CD4-positive, alpha-beta T cell treated with Interleukin-2 at 100 ng/mL for 4 hours (primary cell): Measurements from ENCODE around the gene CCDC107.
A peak's percentile ranks its signal among the peaks of the same experiment; 100 is the strongest.

ENCODE experiments used
- DNase-seq: peaks from one replicate; pipeline ENCODE4 v3.0.0-alpha.2; 2020; ENCODE audit warnings: low spot score

Gene CCDC107

GRCh38 chr9:35683323-35683722 lies 25.2 kb downstream of the CCDC107 start:
- DNase-seq: no peak

GRCh38 chr9:35684921-35685320 lies 26.8 kb downstream of the CCDC107 start:
- DNase-seq: no peak

GRCh38 chr9:35685506-35685905 lies 27.4 kb downstream of the CCDC107 start:
- no peak for DNase-seq

GRCh38 chr9:35686222-35687203 lies 28.4 kb downstream of the CCDC107 start:
- DNase-seq: no peak

GRCh38 chr9:35687306-35687705 lies 29.2 kb downstream of the CCDC107 start:
- DNase-seq: no peak

GRCh38 chr9:35687972-35688557 lies 30.0 kb downstream of the CCDC107 start:
- no peak for DNase-seq

GRCh38 chr9:35688558-35689541 lies 30.8 kb downstream of the CCDC107 start:
- peak; percentile 20 for DNase-seq

GRCh38 chr9:35689542-35690293 lies 31.6 kb downstream of the CCDC107 start, which contains the start of gene TPM2:
Gene TPM2, minus strand, starts transcription at chr9:35689925. Its CDS starts 108 bp downstream, at chr9:35689817.
- DNase-seq: no peak

GRCh38 chr9:35690294-35690613 lies 32.2 kb downstream of the CCDC107 start:
- no peak for DNase-seq

GRCh38 chr9:35690614-35691333 lies 32.7 kb downstream of the CCDC107 start:
- DNase-seq: peak; percentile 10

GRCh38 chr9:35691334-35691650 lies 33.2 kb downstream of the CCDC107 start:
- DNase-seq: peak; percentile 7

- no peak for DNase-seq
Measured at GRCh38 chr9:35691757-35692301, 33.7 kb downstream of the CCDC107 start.

- DNase-seq: no peak
Measured at GRCh38 chr9:35695943-35696401, 37.9 kb downstream of the CCDC107 start.

- DNase-seq: peak; percentile 66
Measured at GRCh38 chr9:35696520-35697215, 38.6 kb downstream of the CCDC107 start.

- DNase-seq: no peak
Measured at GRCh38 chr9:35697486-35697885, 39.4 kb downstream of the CCDC107 start.

- DNase-seq: no peak
Measured at GRCh38 chr9:35698231-35698630, 40.1 kb downstream of the CCDC107 start.

GRCh38 chr9:35700031-35700430 lies 41.9 kb downstream of the CCDC107 start:
- no peak for DNase-seq

GRCh38 chr9:35700942-35701341 lies 42.9 kb downstream of the CCDC107 start:
- no peak for DNase-seq

- no peak for DNase-seq
Measured at GRCh38 chr9:35702696-35703095, 44.6 kb downstream of the CCDC107 start.
